ENCODE results near the gene DVL1. TPM values are rescaled to one million over a fixed set of nuclear protein-coding genes. Genes with fewer than 3 reads are reported as not detected.

The DVL1 gene
- total RNA-seq, 1 donor from 2014 or later = 96.2 TPM

GRCh38 chr1:1332774-1333480 lies 16.3 kb downstream of the DVL1 start:
- DNase-seq (ENCODE audit: low spot score) = no peak
- intact Hi-C loops (cut with DNase I) = no loop called here

- intact Hi-C loops (cut with DNase I) = no loop called here
- no peak for DNase-seq (ENCODE audit: low spot score)
Observed at GRCh38 chr1:1332031-1332755, 17.0 kb downstream of the DVL1 start.

GRCh38 chr1:1331068-1331965 lies 17.9 kb downstream of the DVL1 start, which contains the start of gene TAS1R3:
Gene TAS1R3 (plus strand): TSS chr1:1331280. CDS start chr1:1331346, 66 bp downstream.
- no peak for DNase-seq (ENCODE audit: low spot score)
- intact Hi-C loops (cut with DNase I) = no loop called here

GRCh38 chr1:1330366-1331067 lies 18.7 kb downstream of the DVL1 start:
- DNase-seq (ENCODE audit: low spot score) = no peak
- intact Hi-C loops (cut with DNase I) = no loop called here

- intact Hi-C loops (cut with DNase I) = no loop called here
- DNase-seq (ENCODE audit: low spot score) = no peak
Observed at GRCh38 chr1:1329304-1330210, 19.7 kb downstream of the DVL1 start.

- DNase-seq (ENCODE audit: low spot score) = no peak
- intact Hi-C loops (cut with DNase I) = no loop called here
Observed at GRCh38 chr1:1328254-1328653, 21.0 kb downstream of the DVL1 start.

- intact Hi-C loops (cut with DNase I) = no loop called here
- DNase-seq (ENCODE audit: low spot score) = no peak
Observed at GRCh38 chr1:1327291-1327690, 21.9 kb downstream of the DVL1 start.

- intact Hi-C loops (cut with DNase I) = no loop called here
- no peak for DNase-seq (ENCODE audit: low spot score)
Observed at GRCh38 chr1:1326075-1326605, 23.1 kb downstream of the DVL1 start.

GRCh38 chr1:1325288-1326074 lies 23.7 kb downstream of the DVL1 start:
- no peak for DNase-seq (ENCODE audit: low spot score)

GRCh38 chr1:1324524-1325287 lies 24.5 kb downstream of the DVL1 start, which contains the start of the genes CPTP and INTS11:
Gene CPTP (plus strand): TSS chr1:1324802. CDS start chr1:1326911, 2,109 bp downstream.
Gene INTS11 (minus strand): TSS chr1:1324660. CDS start chr1:1324608, 52 bp downstream.
- peak; percentile 97 for DNase-seq (ENCODE audit: low spot score)
- intact Hi-C loops (cut with DNase I) = loop anchor here (2.0 kb wide), 1 partner anchor 22 kb away; no protein-coding TSS in a partner anchor

More at GRCh38 chr1:1325288-1326074, 23.7 kb downstream of the DVL1 start:
- intact Hi-C loops (cut with DNase I) = loop anchor here (2.0 kb wide), 1 partner anchor 21 kb away; no protein-coding TSS in a partner anchor

- DNase-seq (ENCODE audit: low spot score) = no peak
- intact Hi-C loops (cut with DNase I) = loop anchor here (2.0 kb wide), 1 partner anchor 23 kb away; no protein-coding TSS in a partner anchor
Observed at GRCh38 chr1:1324084-1324523, 25.1 kb downstream of the DVL1 start.

- no peak for DNase-seq (ENCODE audit: low spot score)
- intact Hi-C loops (cut with DNase I) = no loop called here
Observed at GRCh38 chr1:1322952-1323351, 26.3 kb downstream of the DVL1 start.

GRCh38 chr1:1322418-1322817 lies 26.8 kb downstream of the DVL1 start:
- no peak for DNase-seq (ENCODE audit: low spot score)
- intact Hi-C loops (cut with DNase I) = no loop called here

GRCh38 chr1:1321477-1321876 lies 27.7 kb downstream of the DVL1 start:
- no peak for DNase-seq (ENCODE audit: low spot score)
- intact Hi-C loops (cut with DNase I) = no loop called here

- no peak for DNase-seq (ENCODE audit: low spot score)
- intact Hi-C loops (cut with DNase I) = no loop called here
Observed at GRCh38 chr1:1320666-1321448, 28.4 kb downstream of the DVL1 start.

GRCh38 chr1:1319646-1319941 lies 29.6 kb downstream of the DVL1 start:
- intact Hi-C loops (cut with DNase I) = no loop called here
- no peak for DNase-seq (ENCODE audit: low spot score)
